ENCODE data around the gene ADSL.

The ADSL gene

GRCh38 chr22:40396882-40397281 is 50.6 kb downstream of the ADSL start:
- Histone ChIP-seq H3K36me3 (replicated peaks; ENCODE audit: insufficient read depth, low read length) (no peaks in the 10 kb centered on the region), H3K4me1 (ENCODE audit: low read length) (no peaks in the 10 kb centered on the region), H3K9ac (ENCODE audit: low read length) (no peak overlapping the region), H4K20me1 (ENCODE audit: insufficient read depth, low read length) (no peaks in the 10 kb centered on the region), H3K27me3 (replicated peaks; ENCODE audit: insufficient read depth, low read length) (no peaks in the 10 kb centered on the region), H2AFZ (ENCODE audit: low read length) (no peak overlapping the region), H3K27ac (ENCODE audit: low read length) (no peak overlapping the region), H3K4me2 (ENCODE audit: low read depth, low read length) (no peak overlapping the region), H3K9me3 (replicated peaks; ENCODE audit: insufficient read depth, low read length) (no peaks in the 10 kb centered on the region), H3K9me2 (replicated peaks; ENCODE audit: insufficient read depth, low read length) (no peaks in the 10 kb centered on the region), H3F3A (ENCODE audit: insufficient read depth, low read length) (no peaks in the 10 kb centered on the region), H3K79me2 (ENCODE audit: low read length) (no peaks in the 10 kb centered on the region), H3K4me3 (ENCODE audit: low read length) (no peak overlapping the region)
- TF ChIP-seq CTCF (IDR thresholded peaks at IDR 0.05; ENCODE audit: low read length) (no peak), EZH2 (optimal IDR thresholded peaks at IDR 0.05; ENCODE audit: low read depth, low read length) (no peak), EZH2phosphoT487 (IDR thresholded peaks at IDR 0.05; ENCODE audit: low read length) (no peak)
- no peak for DNase-seq

- no peak overlapping the region for H3K9ac ChIP-seq (ENCODE audit: low read length)
- H2AFZ ChIP-seq (ENCODE audit: low read length) = no peak overlapping the region
- no peak for DNase-seq
- H3K4me3 ChIP-seq (ENCODE audit: low read length) = no peak overlapping the region
- no peaks in the 10 kb centered on the region for H3K4me1 ChIP-seq (ENCODE audit: low read length)
- H3K9me3 ChIP-seq (replicated peaks; ENCODE audit: insufficient read depth, low read length) = no peaks in the 10 kb centered on the region
- no peaks in the 10 kb centered on the region for H4K20me1 ChIP-seq (ENCODE audit: insufficient read depth, low read length)
- H3K4me2 ChIP-seq (ENCODE audit: low read depth, low read length) = no peak overlapping the region
- H3K9me2 ChIP-seq (replicated peaks; ENCODE audit: insufficient read depth, low read length) = no peaks in the 10 kb centered on the region
- no peaks in the 10 kb centered on the region for H3K36me3 ChIP-seq (replicated peaks; ENCODE audit: insufficient read depth, low read length)
- no peaks in the 10 kb centered on the region for H3K27me3 ChIP-seq (replicated peaks; ENCODE audit: insufficient read depth, low read length)
- H3F3A ChIP-seq (ENCODE audit: insufficient read depth, low read length) = no peaks in the 10 kb centered on the region
- no peak overlapping the region for H3K27ac ChIP-seq (ENCODE audit: low read length)
- TF ChIP-seq EZH2 (optimal IDR thresholded peaks at IDR 0.05; ENCODE audit: low read depth, low read length) (no peak), EZH2phosphoT487 (IDR thresholded peaks at IDR 0.05; ENCODE audit: low read length) (no peak), CTCF (IDR thresholded peaks at IDR 0.05; ENCODE audit: low read length) (no peak)
- H3K79me2 ChIP-seq (ENCODE audit: low read length) = no peaks in the 10 kb centered on the region
These were observed 51.1 kb downstream of the ADSL start for GRCh38 chr22:40397396-40397795.

GRCh38 chr22:40399621-40400020 is 53.3 kb downstream of the ADSL start:
- Histone ChIP-seq H3F3A (ENCODE audit: insufficient read depth, low read length) (no peaks in the 10 kb centered on the region), H3K4me3 (ENCODE audit: low read length) (no peak overlapping the region), H3K4me1 (ENCODE audit: low read length) (no peaks in the 10 kb centered on the region), H3K4me2 (ENCODE audit: low read depth, low read length) (no peak overlapping the region), H3K27ac (ENCODE audit: low read length) (no peak overlapping the region), H4K20me1 (ENCODE audit: insufficient read depth, low read length) (no peaks in the 10 kb centered on the region), H3K9ac (ENCODE audit: low read length) (no peak overlapping the region), H3K36me3 (replicated peaks; ENCODE audit: insufficient read depth, low read length) (no peaks in the 10 kb centered on the region), H3K27me3 (replicated peaks; ENCODE audit: insufficient read depth, low read length) (no peaks in the 10 kb centered on the region), H3K9me3 (replicated peaks; ENCODE audit: insufficient read depth, low read length) (no peaks in the 10 kb centered on the region), H3K79me2 (ENCODE audit: low read length) (no peaks in the 10 kb centered on the region), H2AFZ (ENCODE audit: low read length) (no peak overlapping the region), H3K9me2 (replicated peaks; ENCODE audit: insufficient read depth, low read length) (no peaks in the 10 kb centered on the region)
- DNase-seq = no peak
- TF ChIP-seq EZH2 (optimal IDR thresholded peaks at IDR 0.05; ENCODE audit: low read depth, low read length) (no peak), CTCF (IDR thresholded peaks at IDR 0.05; ENCODE audit: low read length) (no peak), EZH2phosphoT487 (IDR thresholded peaks at IDR 0.05; ENCODE audit: low read length) (no peak)
